ENCODE data around the gene GNAT1.

Gene GNAT1

DNA sequence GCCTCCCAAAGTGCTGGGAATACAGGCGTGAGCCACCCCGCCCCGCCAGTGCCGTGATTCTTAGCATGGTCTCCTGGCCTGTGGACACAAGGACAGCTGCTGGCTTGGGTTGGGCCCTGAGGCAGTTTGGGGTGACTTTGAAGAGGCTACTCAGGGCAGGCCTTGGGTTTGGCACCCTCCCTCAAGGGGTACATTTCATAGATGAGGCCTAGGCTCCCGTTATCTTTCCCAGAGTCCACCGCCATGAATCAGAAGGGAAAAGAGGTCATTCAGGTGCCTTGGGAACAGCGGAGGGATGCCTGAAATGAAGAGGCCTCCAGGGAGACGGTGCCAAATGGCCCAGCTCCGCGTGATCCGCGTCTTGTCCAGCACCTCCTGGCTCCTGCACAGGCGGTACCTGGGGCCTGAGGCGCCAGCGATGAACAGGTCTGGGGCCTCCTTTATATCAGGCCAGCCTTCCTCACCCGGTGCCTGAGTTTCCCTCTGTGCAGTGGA lies 53.9 kb downstream of the GNAT1 start:
- Histone ChIP-seq H3K9ac (ENCODE audit: low read length) (peak overlapping the region; percentile 44), H3K36me3 (ENCODE audit: low read length) (no peaks in the 10 kb centered on the region), H2AFZ (ENCODE audit: low read depth, low read length, severe bottlenecking) (no peak overlapping the region), H4K20me1 (ENCODE audit: low read depth, low read length) (no peaks in the 10 kb centered on the region), H3K27me3 (ENCODE audit: low read length) (no peaks in the 10 kb centered on the region), H3F3A (ENCODE audit: insufficient read depth) (peaks cover 10% of the 10 kb centered on the region), H3K4me3 (ENCODE audit: insufficient read depth, low read length, poor library complexity, severe bottlenecking) (no peak overlapping the region), H3K79me2 (ENCODE audit: insufficient read depth, low read length) (peaks cover 78% of the 10 kb centered on the region), H3K9me3 (ENCODE audit: insufficient read depth, low read length) (no peaks in the 10 kb centered on the region), H3K27ac (ENCODE audit: low read depth, low read length) (0 out of 2 replicates have a peak overlapping the region, but pooled peaks have one; percentile 33), H3K9me2 (replicated peaks; ENCODE audit: insufficient read depth, low read length) (no peaks in the 10 kb centered on the region), H3K4me2 (ENCODE audit: low read depth, low read length, poor library complexity, severe bottlenecking) (peak overlapping the region; percentile 48)
- TF ChIP-seq EZH2phosphoT487 (conservative IDR thresholded peaks at IDR 0.05; ENCODE audit: low read length) = no peak
- TF ChIP-seq, protein P1, sequence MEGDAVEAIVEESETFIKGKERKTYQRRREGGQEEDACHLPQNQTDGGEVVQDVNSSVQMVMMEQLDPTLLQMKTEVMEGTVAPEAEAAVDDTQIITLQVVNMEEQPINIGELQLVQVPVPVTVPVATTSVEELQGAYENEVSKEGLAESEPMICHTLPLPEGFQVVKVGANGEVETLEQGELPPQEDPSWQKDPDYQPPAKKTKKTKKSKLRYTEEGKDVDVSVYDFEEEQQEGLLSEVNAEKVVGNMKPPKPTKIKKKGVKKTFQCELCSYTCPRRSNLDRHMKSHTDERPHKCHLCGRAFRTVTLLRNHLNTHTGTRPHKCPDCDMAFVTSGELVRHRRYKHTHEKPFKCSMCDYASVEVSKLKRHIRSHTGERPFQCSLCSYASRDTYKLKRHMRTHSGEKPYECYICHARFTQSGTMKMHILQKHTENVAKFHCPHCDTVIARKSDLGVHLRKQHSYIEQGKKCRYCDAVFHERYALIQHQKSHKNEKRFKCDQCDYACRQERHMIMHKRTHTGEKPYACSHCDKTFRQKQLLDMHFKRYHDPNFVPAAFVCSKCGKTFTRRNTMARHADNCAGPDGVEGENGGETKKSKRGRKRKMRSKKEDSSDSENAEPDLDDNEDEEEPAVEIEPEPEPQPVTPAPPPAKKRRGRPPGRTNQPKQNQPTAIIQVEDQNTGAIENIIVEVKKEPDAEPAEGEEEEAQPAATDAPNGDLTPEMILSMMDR (IDR thresholded peaks at IDR 0.05; ENCODE audit: insufficient read depth, low read length, poor library complexity, severe bottlenecking) = no peak

DNA sequence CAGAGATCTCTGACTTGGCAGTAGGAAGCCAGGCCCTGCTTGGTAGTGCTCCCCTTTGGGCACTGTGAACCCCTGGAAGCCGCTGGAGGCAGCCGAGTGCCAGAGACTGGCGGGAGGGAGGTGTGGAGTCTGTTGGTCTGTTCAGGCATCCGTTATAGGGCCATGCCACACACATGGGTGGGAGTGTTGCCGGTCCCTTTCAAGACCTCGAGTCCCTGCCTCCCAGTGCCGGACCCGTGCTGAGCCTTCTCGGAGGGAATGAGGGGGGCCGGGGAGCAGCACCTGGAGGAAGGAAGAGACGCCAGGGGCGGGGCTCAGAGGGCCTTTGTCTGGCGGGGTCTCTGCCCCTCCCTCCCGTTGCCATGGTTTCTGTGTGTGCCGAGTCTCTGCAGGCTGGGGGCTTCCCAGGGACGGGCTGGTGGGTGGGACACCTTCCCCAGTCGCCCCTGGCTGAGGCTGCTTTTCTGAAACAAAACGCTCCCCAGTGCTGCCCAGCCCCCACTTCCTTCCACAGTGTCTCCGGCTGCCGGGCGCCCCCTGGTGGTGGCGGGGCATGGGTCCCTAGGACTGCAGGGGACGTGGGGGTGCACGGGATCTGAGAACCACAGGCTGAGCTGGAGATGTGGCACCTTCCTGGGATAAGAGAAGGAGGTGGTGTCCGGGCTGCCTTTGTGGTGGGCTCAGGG lies 54.6 kb downstream of the GNAT1 start:
- no peaks in the 10 kb centered on the region for H3K36me3 ChIP-seq (ENCODE audit: low read length)
- no peak overlapping the region for H2AFZ ChIP-seq (ENCODE audit: low read depth, low read length, severe bottlenecking)
- H3K27ac ChIP-seq (ENCODE audit: low read depth, low read length) = peak overlapping the region; percentile 33
- H3K4me3 ChIP-seq (ENCODE audit: insufficient read depth, low read length, poor library complexity, severe bottlenecking) = peak overlapping the region; percentile 14
- H3K27me3 ChIP-seq (ENCODE audit: low read length) = no peaks in the 10 kb centered on the region
- peak overlapping the region; percentile 48 for H3K4me2 ChIP-seq (ENCODE audit: low read depth, low read length, poor library complexity, severe bottlenecking)
- H3K79me2 ChIP-seq (ENCODE audit: insufficient read depth, low read length) = peaks cover 76% of the 10 kb centered on the region
- H3K9me2 ChIP-seq (replicated peaks; ENCODE audit: insufficient read depth, low read length) = no peaks in the 10 kb centered on the region
- peak overlapping the region; percentile 44 for H3K9ac ChIP-seq (ENCODE audit: low read length)
- TF ChIP-seq EZH2phosphoT487 (conservative IDR thresholded peaks at IDR 0.05; ENCODE audit: low read length) = no peak
- TF ChIP-seq, protein P1 (IDR thresholded peaks at IDR 0.05; ENCODE audit: insufficient read depth, low read length, poor library complexity, severe bottlenecking) = peak; percentile 99
- H3K9me3 ChIP-seq (ENCODE audit: insufficient read depth, low read length) = no peaks in the 10 kb centered on the region
- no peaks in the 10 kb centered on the region for H4K20me1 ChIP-seq (ENCODE audit: low read depth, low read length)
- peaks cover 10% of the 10 kb centered on the region for H3F3A ChIP-seq (ENCODE audit: insufficient read depth)

DNA sequence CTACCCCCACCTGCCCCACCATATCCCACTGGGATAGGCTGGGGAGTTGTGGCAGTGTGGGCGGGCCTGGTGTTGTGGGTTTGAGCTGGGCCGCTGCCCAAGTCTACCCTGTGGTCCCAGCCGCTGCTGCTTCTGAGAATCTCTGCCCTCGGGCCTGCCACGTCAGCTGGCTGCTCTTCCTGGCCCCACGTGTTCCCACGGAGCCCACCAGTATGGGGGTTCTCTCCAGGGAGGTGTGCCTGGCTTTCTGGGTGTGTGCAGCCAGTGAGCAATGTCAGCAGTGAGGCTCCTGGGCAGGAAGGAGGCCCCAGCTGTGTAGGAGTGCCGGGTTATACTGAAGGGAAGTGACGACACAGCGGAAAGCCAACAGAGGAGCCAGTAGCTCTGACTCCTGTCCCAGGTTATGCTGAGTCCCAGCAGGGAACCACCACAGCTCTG lies 55.1 kb downstream of the GNAT1 start:
- Histone ChIP-seq H3K4me3 (ENCODE audit: insufficient read depth, low read length, poor library complexity, severe bottlenecking) (no peak overlapping the region), H3K27ac (ENCODE audit: low read depth, low read length) (no peak overlapping the region), H3K4me2 (ENCODE audit: low read depth, low read length, poor library complexity, severe bottlenecking) (peak overlapping the region; percentile 48), H4K20me1 (ENCODE audit: low read depth, low read length) (no peaks in the 10 kb centered on the region), H3K9me2 (replicated peaks; ENCODE audit: insufficient read depth, low read length) (no peaks in the 10 kb centered on the region), H2AFZ (ENCODE audit: low read depth, low read length, severe bottlenecking) (no peak overlapping the region), H3F3A (ENCODE audit: insufficient read depth) (peaks cover 10% of the 10 kb centered on the region), H3K9ac (ENCODE audit: low read length) (peak overlapping the region; percentile 44), H3K79me2 (ENCODE audit: insufficient read depth, low read length) (peaks cover 75% of the 10 kb centered on the region), H3K9me3 (ENCODE audit: insufficient read depth, low read length) (no peaks in the 10 kb centered on the region), H3K36me3 (ENCODE audit: low read length) (no peaks in the 10 kb centered on the region), H3K27me3 (ENCODE audit: low read length) (no peaks in the 10 kb centered on the region)
- TF ChIP-seq, protein P1 (IDR thresholded peaks at IDR 0.05; ENCODE audit: insufficient read depth, low read length, poor library complexity, severe bottlenecking) = peak; percentile 19
- TF ChIP-seq EZH2phosphoT487 (conservative IDR thresholded peaks at IDR 0.05; ENCODE audit: low read length) = no peak

Data from SU-DHL-6 (cell line).